Choroid plexus epithelial cell (primary cell): ENCODE measurements around the gene TUBB.

Experiments
- DNase-seq: peaks from one replicate; pipeline ENCODE4 v3.0.0-alpha.2; 2010; ENCODE audit warnings: low read depth
- H3K4me3 ChIP-seq: 2 replicates; pipeline ENCODE4 v1.5.1; 2011; ENCODE audit warnings: low read depth, mild to moderate bottlenecking, control low read depth, low read length, moderate library complexity
- TF ChIP-seq, protein P1 (sequence below): conservative IDR thresholded peaks from 2 replicates; pipeline ENCODE4 v1.5.1; 2011; ENCODE audit warnings: low read depth, mild to moderate bottlenecking, control low read depth, inconsistent platforms, low read length, moderate library complexity

The TUBB gene

DNA sequence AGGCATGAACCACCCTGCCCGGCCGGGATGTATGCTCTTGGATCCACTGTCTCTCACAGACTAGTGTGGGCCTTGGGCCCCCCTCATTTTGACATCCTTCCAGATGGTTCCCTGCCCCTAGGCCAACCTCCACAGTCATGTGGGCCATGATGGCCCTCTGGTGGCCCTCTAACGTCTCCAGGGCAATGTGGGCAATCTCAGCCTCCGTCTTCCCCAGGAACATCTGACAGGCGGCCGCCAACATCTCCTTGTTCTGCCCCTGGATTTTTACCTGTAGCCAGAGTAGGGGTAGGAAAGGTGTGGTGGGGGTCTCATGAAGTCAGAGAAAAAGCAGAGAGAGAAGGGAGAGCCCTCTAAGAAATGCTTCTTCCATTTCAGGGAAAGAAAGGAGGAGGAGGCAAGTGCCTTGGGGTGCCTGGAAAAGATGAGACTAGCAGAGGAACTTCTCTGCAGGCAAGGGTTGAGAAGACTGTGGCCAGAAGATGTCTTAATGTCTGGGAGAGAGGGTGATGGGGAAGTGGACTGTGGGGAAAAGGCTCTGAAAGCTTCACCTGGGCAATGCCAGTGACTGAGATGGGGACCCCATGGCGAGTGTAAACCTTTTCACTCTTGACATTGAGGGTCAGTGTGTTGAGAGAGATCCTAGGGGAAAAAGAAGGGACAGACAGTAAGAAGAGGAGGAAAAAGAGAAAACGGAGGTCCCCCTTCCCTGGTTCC, 21.1 kb downstream of the TUBB start:
- TF ChIP-seq, protein P1, sequence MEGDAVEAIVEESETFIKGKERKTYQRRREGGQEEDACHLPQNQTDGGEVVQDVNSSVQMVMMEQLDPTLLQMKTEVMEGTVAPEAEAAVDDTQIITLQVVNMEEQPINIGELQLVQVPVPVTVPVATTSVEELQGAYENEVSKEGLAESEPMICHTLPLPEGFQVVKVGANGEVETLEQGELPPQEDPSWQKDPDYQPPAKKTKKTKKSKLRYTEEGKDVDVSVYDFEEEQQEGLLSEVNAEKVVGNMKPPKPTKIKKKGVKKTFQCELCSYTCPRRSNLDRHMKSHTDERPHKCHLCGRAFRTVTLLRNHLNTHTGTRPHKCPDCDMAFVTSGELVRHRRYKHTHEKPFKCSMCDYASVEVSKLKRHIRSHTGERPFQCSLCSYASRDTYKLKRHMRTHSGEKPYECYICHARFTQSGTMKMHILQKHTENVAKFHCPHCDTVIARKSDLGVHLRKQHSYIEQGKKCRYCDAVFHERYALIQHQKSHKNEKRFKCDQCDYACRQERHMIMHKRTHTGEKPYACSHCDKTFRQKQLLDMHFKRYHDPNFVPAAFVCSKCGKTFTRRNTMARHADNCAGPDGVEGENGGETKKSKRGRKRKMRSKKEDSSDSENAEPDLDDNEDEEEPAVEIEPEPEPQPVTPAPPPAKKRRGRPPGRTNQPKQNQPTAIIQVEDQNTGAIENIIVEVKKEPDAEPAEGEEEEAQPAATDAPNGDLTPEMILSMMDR: no peak
- peak overlapping the region; percentile 90 for H3K4me3 ChIP-seq
- DNase-seq: peak; percentile 22

DNA sequence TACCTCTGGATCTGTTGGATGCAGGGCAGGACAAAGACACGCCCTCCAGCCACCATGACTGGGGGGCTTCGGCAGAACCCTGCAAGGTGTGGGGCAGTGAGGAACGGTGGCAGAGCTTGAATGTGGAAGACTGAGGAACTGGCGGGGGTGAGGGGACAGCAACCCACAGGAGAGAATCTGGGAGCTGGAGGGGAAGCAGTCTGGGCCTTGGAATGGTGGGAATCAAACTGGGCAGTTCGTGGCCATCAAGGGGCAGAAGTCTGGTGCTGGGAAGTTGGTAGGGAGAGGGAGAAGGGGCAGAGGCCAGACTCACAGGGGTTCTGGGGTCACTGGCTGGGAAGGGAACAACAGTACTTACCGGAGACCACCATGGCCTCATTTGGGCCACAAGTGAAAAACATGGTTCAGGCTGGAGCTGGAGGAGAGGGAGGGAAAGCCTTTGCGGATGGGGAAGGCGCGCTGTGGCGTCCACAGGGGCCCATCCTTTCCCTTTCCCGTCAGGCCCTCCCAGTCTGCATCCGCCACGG, 21.7 kb downstream of the TUBB start:
- TF ChIP-seq, protein P1: no peak
- H3K4me3 ChIP-seq: peak overlapping the region; percentile 90
- DNase-seq: no peak

DNA sequence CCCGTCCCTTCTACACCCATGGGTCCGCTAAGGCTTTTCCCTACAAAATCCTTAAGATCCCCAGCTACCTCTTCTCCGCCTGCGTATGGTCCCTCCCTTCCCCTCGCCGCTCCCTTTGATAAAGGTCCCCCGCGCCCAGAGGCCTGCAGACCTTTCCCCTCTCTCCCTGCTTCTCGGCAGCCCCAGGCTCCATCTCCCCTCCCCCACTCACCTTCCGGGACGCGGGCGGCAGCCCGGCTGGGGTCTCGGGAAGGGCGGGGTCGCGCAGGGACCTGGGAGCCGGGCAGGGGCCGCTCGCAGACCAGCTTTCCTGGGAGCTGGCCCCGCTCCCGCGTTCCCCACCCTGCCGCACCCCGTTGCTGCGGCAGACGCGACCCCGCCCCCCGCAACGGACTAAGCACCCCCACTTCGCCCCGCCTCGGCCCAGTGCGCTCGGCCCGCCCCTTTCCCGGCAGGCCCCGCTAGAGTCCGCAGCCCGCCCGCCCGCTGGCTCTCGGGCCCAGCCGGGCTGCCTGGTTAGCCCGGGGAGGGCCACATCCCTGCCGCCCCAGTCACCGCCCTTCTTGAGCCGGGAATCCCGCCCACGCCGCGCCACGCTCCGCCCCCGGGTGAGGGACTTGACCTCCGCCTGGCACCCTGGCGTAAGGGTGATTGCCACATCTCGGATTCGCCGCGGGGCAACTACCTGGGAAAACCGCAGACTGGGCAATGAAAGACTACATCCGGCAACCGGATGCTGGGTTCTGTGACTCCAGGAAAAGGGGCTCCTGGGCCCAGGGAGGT, 22.4 kb downstream of the TUBB start, which contains the start of gene FLOT1:
TSS of gene FLOT1 (minus strand) at position 372 of the 783 bp plus-strand sequence. CDS start 498 bp downstream, outside the sequence.
- TF ChIP-seq, protein P1: no peak
- peak; percentile 97 for DNase-seq
- H3K4me3 ChIP-seq: peak within 1 kb of the TSS; percentile 90

DNA sequence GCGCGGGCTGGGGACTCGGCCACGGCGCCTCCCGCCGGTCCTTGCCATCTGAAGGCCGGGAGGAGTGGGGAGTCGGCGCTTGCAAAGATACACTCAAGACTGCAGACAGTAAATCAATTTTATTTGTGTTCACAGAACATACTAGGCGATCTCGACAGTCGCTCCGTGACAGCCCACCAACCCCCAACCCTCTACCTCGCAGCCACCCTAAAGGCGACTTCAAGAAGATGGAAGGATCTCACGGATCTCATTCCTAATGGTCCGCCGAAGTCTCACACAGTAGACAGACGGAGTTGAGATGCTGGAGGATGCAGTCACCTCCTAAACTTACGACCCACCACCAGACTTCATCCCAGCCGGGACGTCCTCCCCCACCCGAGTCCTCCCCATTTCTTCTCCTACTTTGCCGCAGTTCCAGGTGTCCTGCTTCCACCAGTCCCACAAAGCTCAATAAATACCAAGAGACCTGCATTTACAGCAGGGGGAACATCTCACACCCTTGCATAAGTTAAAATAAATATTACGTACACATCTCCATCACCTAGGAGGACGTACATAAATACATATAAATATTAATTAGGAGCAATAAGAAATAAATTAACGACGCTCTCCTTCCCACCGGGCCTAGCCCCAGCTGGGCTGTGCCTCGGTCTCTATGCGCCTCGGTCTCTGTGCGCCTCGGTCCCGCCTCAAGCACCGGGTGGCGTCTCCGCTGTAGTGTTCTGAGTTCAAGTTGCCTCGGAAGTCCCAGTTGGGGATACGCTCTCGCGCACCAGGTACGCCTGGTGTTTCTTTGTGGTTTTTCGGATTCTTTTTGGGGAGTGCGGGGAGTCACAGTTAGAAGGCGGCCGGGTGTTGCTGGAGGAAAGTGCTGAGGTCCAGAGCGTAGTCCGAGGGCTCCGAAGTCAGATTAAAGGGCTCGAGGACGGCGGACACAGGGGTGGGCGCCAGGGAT, 23.2 kb downstream of the TUBB start:
- peak; percentile 47 for DNase-seq
- peak overlapping the region; percentile 90 for H3K4me3 ChIP-seq
- TF ChIP-seq, protein P1: no peak

DNA sequence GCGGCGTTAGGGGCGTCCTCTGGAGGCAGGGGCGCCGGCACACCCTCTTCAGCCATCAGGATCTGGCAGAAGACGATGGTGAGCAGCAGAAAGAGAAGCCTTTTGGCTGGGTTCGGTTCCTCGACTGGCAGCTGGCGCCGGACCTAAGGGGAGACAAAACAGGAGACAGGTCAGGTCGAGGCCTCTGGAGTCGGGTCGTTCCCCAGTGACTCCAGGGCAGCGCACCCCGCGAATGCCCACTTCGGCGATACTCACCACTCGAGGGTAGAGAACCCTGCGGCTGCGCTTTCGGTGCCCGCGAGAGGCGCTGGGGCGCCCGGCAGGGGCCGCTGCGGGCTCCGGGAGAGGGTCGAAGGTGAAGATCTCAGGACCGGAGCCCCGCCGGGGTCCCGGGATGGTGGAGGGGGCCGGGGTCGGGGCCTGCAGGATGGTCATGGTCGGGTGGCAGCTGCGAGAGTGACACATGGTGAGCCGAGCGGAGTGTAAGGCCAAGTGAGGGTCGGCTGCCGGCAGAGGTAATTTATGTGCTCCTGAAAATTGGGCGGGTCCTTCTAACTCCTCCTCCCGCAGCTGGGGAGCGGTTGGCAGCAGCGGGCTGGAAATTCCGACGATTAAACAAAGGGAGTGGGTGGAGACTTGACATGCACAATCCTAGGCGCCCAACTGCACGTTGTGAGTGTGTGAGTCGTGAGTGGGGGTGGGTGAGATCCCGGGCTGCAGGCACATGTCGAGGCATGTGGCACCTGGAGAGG, 24.1 kb downstream of the TUBB start, which contains the start of gene IER3:
TSS of gene IER3 (minus strand) at position 494 of the 752 bp plus-strand sequence. CDS start at position 465, 29 bp downstream.
- TF ChIP-seq, protein P1: peak; percentile 69
- DNase-seq: peak; percentile 93
- peak within 1 kb of the TSS; percentile 90 for H3K4me3 ChIP-seq

DNA sequence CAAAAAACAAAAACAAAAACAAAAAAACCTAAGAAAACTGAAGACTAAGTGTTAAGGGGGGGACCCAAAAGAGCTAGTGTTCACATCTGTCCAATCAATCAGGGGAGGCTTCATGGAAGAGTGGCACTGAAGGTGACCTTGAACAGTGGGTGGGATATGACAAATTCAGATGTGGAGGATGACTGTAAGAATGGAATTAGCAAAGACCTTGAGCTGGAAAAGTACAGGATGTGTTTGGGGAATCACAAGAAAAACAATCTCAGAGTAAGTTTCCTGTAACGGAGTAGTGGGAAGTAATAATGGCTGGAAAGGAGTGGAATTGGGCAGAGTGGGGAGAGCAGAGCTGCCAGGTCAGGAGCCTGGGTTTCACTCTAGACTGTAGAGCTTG, 27.1 kb downstream of the TUBB start:
- no peak overlapping the region for H3K4me3 ChIP-seq
- DNase-seq: no peak
- TF ChIP-seq, protein P1: no peak
